Measurements from ENCODE around the gene PRKCE.
A peak's percentile ranks its signal among the peaks of the same experiment; 100 is the strongest.

The PRKCE gene

GRCh38 chr2:45968946-45969584 lies 317.6 kb downstream of the PRKCE start:
- no peak for DNase-seq (ENCODE audit: low read depth)

- no peak for DNase-seq (ENCODE audit: low read depth)
These were observed 322.0 kb downstream of the PRKCE start for GRCh38 chr2:45973426-45973825.

GRCh38 chr2:45974056-45974455 lies 322.6 kb downstream of the PRKCE start:
- DNase-seq (ENCODE audit: low read depth) = no peak

- no peak for DNase-seq (ENCODE audit: low read depth)
These were observed 323.4 kb downstream of the PRKCE start for GRCh38 chr2:45974762-45975408.

- DNase-seq (ENCODE audit: low read depth) = no peak
These were observed 324.5 kb downstream of the PRKCE start for GRCh38 chr2:45975752-45976517.

GRCh38 chr2:45978302-45978859 lies 326.9 kb downstream of the PRKCE start:
- DNase-seq (ENCODE audit: low read depth) = no peak

- DNase-seq (ENCODE audit: low read depth) = no peak
These were observed 327.6 kb downstream of the PRKCE start for GRCh38 chr2:45979065-45979464.

GRCh38 chr2:45980161-45980865 lies 328.8 kb downstream of the PRKCE start:
- no peak for DNase-seq (ENCODE audit: low read depth)

GRCh38 chr2:45981384-45981930 lies 330.0 kb downstream of the PRKCE start:
- no peak for DNase-seq (ENCODE audit: low read depth)

- no peak for DNase-seq (ENCODE audit: low read depth)
These were observed 330.6 kb downstream of the PRKCE start for GRCh38 chr2:45982096-45982495.

- DNase-seq (ENCODE audit: low read depth) = no peak
These were observed 331.7 kb downstream of the PRKCE start for GRCh38 chr2:45983213-45983612.

GRCh38 chr2:45984366-45984765 lies 332.9 kb downstream of the PRKCE start:
- DNase-seq (ENCODE audit: low read depth) = no peak

GRCh38 chr2:45984896-45985473 lies 333.5 kb downstream of the PRKCE start:
- DNase-seq (ENCODE audit: low read depth) = no peak

GRCh38 chr2:45986509-45986908 lies 335.0 kb downstream of the PRKCE start:
- DNase-seq (ENCODE audit: low read depth) = no peak

- no peak for DNase-seq (ENCODE audit: low read depth)
These were observed 336.4 kb downstream of the PRKCE start for GRCh38 chr2:45987856-45988255.

- DNase-seq (ENCODE audit: low read depth) = no peak
These were observed 337.4 kb downstream of the PRKCE start for GRCh38 chr2:45988879-45989278.

GRCh38 chr2:45990131-45990530 lies 338.7 kb downstream of the PRKCE start:
- no peak for DNase-seq (ENCODE audit: low read depth)

GRCh38 chr2:45992021-45992740 lies 340.7 kb downstream of the PRKCE start:
- DNase-seq (ENCODE audit: low read depth) = no peak

GRCh38 chr2:45992741-45993475 lies 341.4 kb downstream of the PRKCE start:
- no peak for DNase-seq (ENCODE audit: low read depth)

- peak; percentile 7 for DNase-seq (ENCODE audit: low read depth)
These were observed 342.1 kb downstream of the PRKCE start for GRCh38 chr2:45993476-45993991.
